ENCODE measurements around the gene GOLGA6A. TPM values are rescaled to one million over a fixed set of nuclear protein-coding genes. Genes with fewer than 3 reads are reported as not detected.

The GOLGA6A gene
- total and polyA plus RNA-seq, 2 of the 8 experiments (the other 6 are each of a cell fraction or from before 2014, with no cell fraction given): 0.80 to 1.0 TPM

GRCh38 chr15:74050127-74050526, 32.2 kb downstream of the GOLGA6A start:
- H4K91ac ChIP-seq (replicated peaks; ENCODE audit: insufficient read length, low read length): no peak overlapping the region
- no peak overlapping the region; the same call in 1 of the 2 replicates for H2BK12ac ChIP-seq (ENCODE audit: low read depth, low read length)
- H3K4me2 ChIP-seq (ENCODE audit: insufficient read depth in 1 of 2, low read depth in 2 of 2, low read length in 2 of 2): no peak overlapping the region
- no peaks in the 10 kb centered on the region for H3K79me2 ChIP-seq (ENCODE audit: control insufficient read depth in 1 of 2, insufficient read depth in 2 of 2, low read length in 2 of 2)
- H2BK5ac ChIP-seq (ENCODE audit: low read depth, low read length): no peak overlapping the region
- H2BK20ac ChIP-seq (ENCODE audit: low read length): no peak overlapping the region
- 88% methylated on average over 5 of the region's 5 CpGs; no CpG with 5 or more reads in 1 of the 2 experiments for WGBS, 2 experiments (ENCODE audit: extremely low coverage in 1 of 2, insufficient coverage in 1 of 2, insufficient read length in 1 of 2, insufficient replicate concordance in 2 of 2, low coverage in 1 of 2, low lambda C conversion rate in 2 of 2, missing lambda C conversion rate in 1 of 2)
- no peak overlapping the region for H3K56ac ChIP-seq (replicated peaks; ENCODE audit: insufficient read length, low read depth, low read length)
- no peak overlapping the region for H4K8ac ChIP-seq (ENCODE audit: extremely low read depth, insufficient read depth, low read length)
- H3K23ac ChIP-seq (ENCODE audit: insufficient read length): no peak overlapping the region
- H3K14ac ChIP-seq (ENCODE audit: insufficient read length): no peak overlapping the region
- no peak overlapping the region for H3K18ac ChIP-seq (ENCODE audit: extremely low read depth, low read length)
- no peak overlapping the region for H2BK120ac ChIP-seq (replicated peaks; ENCODE audit: low read depth, low read length)
- no peak overlapping the region for H3K9ac ChIP-seq (replicated peaks in 1 of 4; ENCODE audit: extremely low read depth in 1 of 4, low read depth in 3 of 4, low read length in 3 of 4)
- H4K5ac ChIP-seq (ENCODE audit: insufficient read length, low read depth, low read length): no peak overlapping the region
- H3K4me1 ChIP-seq (replicated peaks in 1 of 4; ENCODE audit: control insufficient read depth in 3 of 4, insufficient read depth in 4 of 4, low read length in 3 of 4): peaks cover 0 to 11% (median 3%) of the 10 kb centered on the region in 4 experiments; a peak in 5 of 7 replicates
- H2AK5ac ChIP-seq (ENCODE audit: low read depth, low read length): no peak overlapping the region
- ChIA-PET CTCF (ENCODE audit: partially characterized antibody) (interaction anchor here (0.9 to 10.4 kb wide), 10 partner anchors 14 to 280 kb away, joined by 3 to 125 read pairs (median 7); partner anchors contain the start of genes PML and STOML1), POLR2A (ENCODE audit: partially characterized antibody) (interaction anchor here (1.6 kb wide), 1 partner anchor 14 kb away, joined by 6 read pairs; no protein-coding TSS in a partner anchor)
- no peak for FAIRE-seq
- H3K4ac ChIP-seq (replicated peaks; ENCODE audit: insufficient read length, low read depth, low read length): no peak overlapping the region
- H3K36me3 ChIP-seq (ENCODE audit: control insufficient read depth in 2 of 4, insufficient read depth in 4 of 4, low read length in 3 of 4): no peaks in the 10 kb centered on the region
- H3K79me1 ChIP-seq (ENCODE audit: low read depth, low read length): no peaks in the 10 kb centered on the region
- no peaks in the 10 kb centered on the region; a peak in 1 of 4 replicates for H3K9me3 ChIP-seq (ENCODE audit: insufficient read depth in 2 of 2, low read depth in 1 of 2, low read length in 1 of 2)
- H3K23me2 ChIP-seq (ENCODE audit: low read depth, low read length): no peaks in the 10 kb centered on the region
- no peak overlapping the region for H2AFZ ChIP-seq (ENCODE audit: low read length)
- no peaks in the 10 kb centered on the region for H4K20me1 ChIP-seq (replicated peaks in 1 of 2; ENCODE audit: control insufficient read depth in 1 of 2, insufficient read depth in 2 of 2, low read length in 2 of 2)
- no peak overlapping the region for H3K4me3 ChIP-seq (ENCODE audit: extremely low read depth in 1 of 4, insufficient read depth in 2 of 4, low read depth in 3 of 4, low read length in 4 of 4)
- H2BK15ac ChIP-seq (ENCODE audit: low read length): peak overlapping the region; percentile 40; the same call in 1 of the 2 replicates
- H3K27ac ChIP-seq (ENCODE audit: low read depth, low read length): no peak overlapping the region
- DNase-seq (ENCODE audit: low read depth in 1 of 2, low spot score in 2 of 2): no peak
- H3K27me3 ChIP-seq (replicated peaks in 1 of 4; ENCODE audit: control insufficient read depth in 3 of 4, extremely low read depth in 1 of 4, insufficient read depth in 3 of 4, low read length in 3 of 4): peaks cover 0 to 6% (median 3%) of the 10 kb centered on the region in 4 experiments; a peak in 3 of 7 replicates
- TF ChIP-seq SRF (IDR thresholded peaks at IDR 0.05; ENCODE audit: low read depth, low read length) (no peak), SIRT6 (IDR thresholded peaks at IDR 0.05; ENCODE audit: low read length) (no peak), CBX5 (IDR thresholded peaks at IDR 0.05; ENCODE audit: low read depth, low read length) (no peak), EGR1 (IDR thresholded peaks at IDR 0.05; ENCODE audit: borderline replicate concordance, low read depth, low read length) (no peak), RFX5 (IDR thresholded peaks at IDR 0.05; ENCODE audit: borderline replicate concordance, low read depth, low read length) (no peak), POLR2A (IDR thresholded peaks at IDR 0.05; ENCODE audit: control extremely low read depth in 1 of 2, low read depth in 2 of 2, low read length in 2 of 2) (no peak), SAP30 (IDR thresholded peaks at IDR 0.05; ENCODE audit: insufficient read depth, insufficient replicate concordance, low read length) (no peak), EP300 (IDR thresholded peaks at IDR 0.05; ENCODE audit: borderline replicate concordance in 1 of 2, low read depth in 2 of 2, low read length in 2 of 2) (no peak)

Data from H1 (cell line).